22Rv1 (cell line): ENCODE results near the gene VPS25.

ENCODE experiments used
- CTCF ChIP-seq: fragments of 450-650 bp; IDR thresholded peaks from 2 replicates; pipeline ENCODE4 v1.5.1; 2017; ENCODE audit warnings: mild to moderate bottlenecking
- ZFX ChIP-seq: fragments of 450-650 bp; IDR thresholded peaks from 2 replicates; pipeline ENCODE4 v1.6.1; 2017; ENCODE audit warnings: antibody characterized with exemption, borderline replicate concordance

- TF ChIP-seq CTCF = no peak
- no peak for TF ChIP-seq ZFX
These were observed 54.2 kb downstream of the VPS25 start for GRCh38 chr17:42827472-42827871.
